HG03575 (cell line): Measurements from ENCODE around the gene LATS2.

Source experiments
- ATAC-seq: cut with Tn5 transposase; IDR thresholded peaks from one replicate; pipeline ENCODE4 v1.9.1; 2021; ENCODE audit not compliant: unreplicated experiment, insufficient number of reproducible peaks, low FRiP score; ENCODE audit errors: extremely low read depth

Gene LATS2

GRCh38 chr13:21000647-21001046 lies 60.7 kb downstream of the LATS2 start:
- no peak for ATAC-seq

GRCh38 chr13:20998649-20999415 lies 62.6 kb downstream of the LATS2 start:
- ATAC-seq: no peak

GRCh38 chr13:20997301-20998161 lies 63.9 kb downstream of the LATS2 start:
- no peak for ATAC-seq

GRCh38 chr13:20995245-20995838 lies 66.0 kb downstream of the LATS2 start:
- ATAC-seq: no peak

GRCh38 chr13:20994441-20994821 lies 67.0 kb downstream of the LATS2 start:
- no peak for ATAC-seq

GRCh38 chr13:20993661-20994440 lies 67.5 kb downstream of the LATS2 start:
- ATAC-seq: no peak

- no peak for ATAC-seq
These were observed 68.2 kb downstream of the LATS2 start for GRCh38 chr13:20993211-20993610.

GRCh38 chr13:20991741-20992520 lies 69.5 kb downstream of the LATS2 start:
- ATAC-seq: no peak

GRCh38 chr13:20990910-20991525 lies 70.4 kb downstream of the LATS2 start:
- ATAC-seq: no peak

GRCh38 chr13:20989656-20990321 lies 71.6 kb downstream of the LATS2 start:
- no peak for ATAC-seq

- no peak for ATAC-seq
These were observed 72.3 kb downstream of the LATS2 start for GRCh38 chr13:20988909-20989655.

GRCh38 chr13:20988033-20988908 lies 73.1 kb downstream of the LATS2 start:
- no peak for ATAC-seq

- no peak for ATAC-seq
These were observed 73.8 kb downstream of the LATS2 start for GRCh38 chr13:20987599-20987998.

- ATAC-seq: no peak
These were observed 76.5 kb downstream of the LATS2 start for GRCh38 chr13:20984879-20985278.

GRCh38 chr13:20983386-20983785 lies 78.0 kb downstream of the LATS2 start:
- no peak for ATAC-seq
